H1 (cell line): ENCODE data around the gene PI4KA. TPM values are rescaled to one million over a fixed set of nuclear protein-coding genes. Genes with fewer than 3 reads are reported as not detected.

Experiments used
- CTCF ChIP-seq, 3 experiments: IDR thresholded peaks; 1 replicate in 2 of 3; 2 replicates in 1 of 3; pipeline versions ENCODE4 v1.5.1 to v1.6.1; 2011; ENCODE audit warnings: low read length in 3 of 3, mild to moderate bottlenecking in 3 of 3, inconsistent platforms in 2 of 3, low read depth in 1 of 3, moderate library complexity in 1 of 3; ENCODE audit not compliant: insufficient read depth in 1 of 3; ENCODE audit errors: control extremely low read depth in 1 of 3
- FOSL1 ChIP-seq: IDR thresholded peaks from 2 replicates; pipeline ENCODE4 v1.6.1; 2011; ENCODE audit warnings: mild to moderate bottlenecking, low read depth, low read length, moderate library complexity; ENCODE audit not compliant: insufficient read depth
- NANOG ChIP-seq: IDR thresholded peaks from 2 replicates; pipeline ENCODE4 v1.6.1; 2011; ENCODE audit warnings: low read length, low read depth, mild to moderate bottlenecking, inconsistent platforms; ENCODE audit not compliant: insufficient read depth, poor library complexity, severe bottlenecking
- NRF1 ChIP-seq: IDR thresholded peaks from 2 replicates; pipeline ENCODE4 v1.6.1; 2011; ENCODE audit warnings: mild to moderate bottlenecking, low read depth, low read length, improper control_type of control experiment
- SAP30 ChIP-seq: fragments of 300-600 bp; sonication (generic); IDR thresholded peaks from 2 replicates; pipeline ENCODE4 v1.7.1; 2012; ENCODE audit warnings: low read length, moderate library complexity, mild to moderate bottlenecking, inconsistent platforms; ENCODE audit not compliant: insufficient read depth, insufficient replicate concordance
- SP2 ChIP-seq: IDR thresholded peaks from 2 replicates; pipeline ENCODE4 v1.6.1; 2012; ENCODE audit warnings: mild to moderate bottlenecking, low read length, inconsistent platforms
- TEAD4 ChIP-seq: IDR thresholded peaks from 2 replicates; pipeline ENCODE4 v1.6.1; 2012; ENCODE audit warnings: low read depth, low read length, inconsistent platforms, mixed read lengths
- polyA plus RNA-seq, 7 experiments: library from polyadenylated mRNA; depleted of rRNA in 3 of 7; stranded (reverse) in 5 of 7; unstranded in 2 of 7; fragments of >200 nt in 5 of 7; fragments of 200-250 nt in 2 of 7; gene quantifications; 1 replicate in 5 of 7; 2 replicates in 1 of 7; 4 replicates in 1 of 7; pipeline versions ENCODE4 v1.2.1 to v1.2.3, GENCODE V29; 2011 to 2013; ENCODE audit warnings: missing spikeins in 2 of 7, mixed read lengths in 2 of 7
- total RNA-seq: library from RNA; stranded (reverse); fragmentation: NEBNext Ultra II Directional; extraction: Animal tissue kit (Norgen Biotek cat#: 25700); gene quantifications from 2 replicates; pipeline ENCODE4 v1.2.1, GENCODE V29; 2021

The PI4KA gene
- total and polyA plus RNA-seq, 2 of the 8 experiments (the other 6 are each of a cell fraction or from before 2014, with no cell fraction given) = 22.5 to 37.7 TPM

GRCh38 chr22:20786536-20786979 is 72.1 kb downstream of the PI4KA start (continued):
- TF ChIP-seq CTCF (IDR thresholded peaks at IDR 0.05; ENCODE audit: control extremely low read depth in 1 of 3, insufficient read depth in 1 of 3, low read depth in 1 of 3, low read length in 3 of 3) = no peak
- TF ChIP-seq NANOG = no peak
- TF ChIP-seq SP2 = no peak
- no peak for TF ChIP-seq FOSL1
- TF ChIP-seq TEAD4 = no peak
- no peak for TF ChIP-seq SAP30
- TF ChIP-seq NRF1 = no peak
